ENCODE data around the gene SLC43A2. TPM values are rescaled to one million over a fixed set of nuclear protein-coding genes. Genes with fewer than 3 reads are reported as not detected.

The SLC43A2 gene
- polyA plus RNA-seq, 1 donor from 2014 or later: 60.1 TPM

DNA sequence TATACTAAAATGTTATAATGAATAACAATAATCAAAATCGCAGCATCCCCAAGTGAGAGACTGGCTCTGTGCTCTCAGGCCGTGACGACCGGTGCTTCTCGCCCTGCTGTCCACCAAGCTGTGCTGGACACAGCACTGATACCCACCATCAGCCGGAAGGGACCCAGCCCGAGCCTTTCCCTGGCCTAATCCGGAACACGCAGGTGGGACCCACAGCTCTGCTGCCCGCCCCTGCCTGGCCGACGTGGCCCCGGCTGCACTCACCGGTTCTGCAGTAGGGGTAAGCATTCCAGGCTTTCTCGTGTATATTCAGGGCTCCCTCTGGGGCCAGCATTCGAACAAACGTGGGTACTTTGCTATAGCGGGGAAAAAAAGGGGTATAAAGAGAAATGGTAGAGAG lies 80.6 kb downstream of the SLC43A2 start:
- Histone ChIP-seq H3K4me3 (ENCODE audit: low read length) (no peak overlapping the region), H3K9me3 (ENCODE audit: low read length) (no peaks in the 10 kb centered on the region), H3K79me2 (replicated peaks; ENCODE audit: insufficient read depth, low read length) (no peaks in the 10 kb centered on the region), H3F3A (ENCODE audit: insufficient read depth, low read length, poor library complexity, severe bottlenecking) (no peaks in the 10 kb centered on the region), H3K9ac (ENCODE audit: low read length) (no peak overlapping the region), H3K9me2 (ENCODE audit: insufficient read depth, low read length) (no peaks in the 10 kb centered on the region), H3K4me2 (ENCODE audit: low read length) (no peak overlapping the region), H3K36me3 (ENCODE audit: insufficient read depth, low read length) (no peaks in the 10 kb centered on the region), H3K27ac (ENCODE audit: low read length) (no peak overlapping the region), H2AFZ (ENCODE audit: low read depth, low read length) (no peak overlapping the region), H4K20me1 (ENCODE audit: insufficient read depth) (no peaks in the 10 kb centered on the region), H3K27me3 (ENCODE audit: insufficient read depth, low read depth, low read length) (no peaks in the 10 kb centered on the region)
- TF ChIP-seq EZH2 (IDR thresholded peaks at IDR 0.05; ENCODE audit: borderline replicate concordance, insufficient read depth, low read length, poor library complexity, severe bottlenecking): no peak
- TF ChIP-seq MXI1 (conservative IDR thresholded peaks at IDR 0.05; ENCODE audit: poor library complexity, severe bottlenecking): no peak
- TF ChIP-seq RAD21 (conservative IDR thresholded peaks at IDR 0.05): no peak
- TF ChIP-seq POLR2AphosphoS5 (IDR thresholded peaks at IDR 0.05): no peak
- no peak for TF ChIP-seq SMC3 (conservative IDR thresholded peaks at IDR 0.05; ENCODE audit: poor library complexity)
- no peak for TF ChIP-seq REST (IDR thresholded peaks at IDR 0.05; ENCODE audit: borderline replicate concordance)
- TF ChIP-seq, protein P1, sequence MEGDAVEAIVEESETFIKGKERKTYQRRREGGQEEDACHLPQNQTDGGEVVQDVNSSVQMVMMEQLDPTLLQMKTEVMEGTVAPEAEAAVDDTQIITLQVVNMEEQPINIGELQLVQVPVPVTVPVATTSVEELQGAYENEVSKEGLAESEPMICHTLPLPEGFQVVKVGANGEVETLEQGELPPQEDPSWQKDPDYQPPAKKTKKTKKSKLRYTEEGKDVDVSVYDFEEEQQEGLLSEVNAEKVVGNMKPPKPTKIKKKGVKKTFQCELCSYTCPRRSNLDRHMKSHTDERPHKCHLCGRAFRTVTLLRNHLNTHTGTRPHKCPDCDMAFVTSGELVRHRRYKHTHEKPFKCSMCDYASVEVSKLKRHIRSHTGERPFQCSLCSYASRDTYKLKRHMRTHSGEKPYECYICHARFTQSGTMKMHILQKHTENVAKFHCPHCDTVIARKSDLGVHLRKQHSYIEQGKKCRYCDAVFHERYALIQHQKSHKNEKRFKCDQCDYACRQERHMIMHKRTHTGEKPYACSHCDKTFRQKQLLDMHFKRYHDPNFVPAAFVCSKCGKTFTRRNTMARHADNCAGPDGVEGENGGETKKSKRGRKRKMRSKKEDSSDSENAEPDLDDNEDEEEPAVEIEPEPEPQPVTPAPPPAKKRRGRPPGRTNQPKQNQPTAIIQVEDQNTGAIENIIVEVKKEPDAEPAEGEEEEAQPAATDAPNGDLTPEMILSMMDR (IDR thresholded peaks at IDR 0.05; ENCODE audit: poor library complexity, severe bottlenecking): no peak
- TF ChIP-seq EP300 (conservative IDR thresholded peaks at IDR 0.05; ENCODE audit: poor library complexity, severe bottlenecking): no peak
- no peak for TF ChIP-seq TAF1 (IDR thresholded peaks at IDR 0.05; ENCODE audit: low read depth)

GRCh38 chr17:1546292-1546922 lies 82.2 kb downstream of the SLC43A2 start:
- no peaks in the 10 kb centered on the region for H3K36me3 ChIP-seq (ENCODE audit: insufficient read depth, low read length)

More at GRCh38 chr17:1546292-1546922, 82.2 kb downstream of the SLC43A2 start:
- no peaks in the 10 kb centered on the region for H3K27me3 ChIP-seq (ENCODE audit: insufficient read depth, low read depth, low read length)
- H3F3A ChIP-seq (ENCODE audit: insufficient read depth, low read length, poor library complexity, severe bottlenecking): no peaks in the 10 kb centered on the region
- H3K79me2 ChIP-seq (replicated peaks; ENCODE audit: insufficient read depth, low read length): no peaks in the 10 kb centered on the region
- H3K4me2 ChIP-seq (ENCODE audit: low read length): no peak overlapping the region
- TF ChIP-seq EP300 (conservative IDR thresholded peaks at IDR 0.05; ENCODE audit: poor library complexity, severe bottlenecking): no peak
- TF ChIP-seq REST (IDR thresholded peaks at IDR 0.05; ENCODE audit: borderline replicate concordance): no peak
- TF ChIP-seq POLR2AphosphoS5 (IDR thresholded peaks at IDR 0.05): no peak
- TF ChIP-seq EZH2 (IDR thresholded peaks at IDR 0.05; ENCODE audit: borderline replicate concordance, insufficient read depth, low read length, poor library complexity, severe bottlenecking): no peak
- TF ChIP-seq, protein P1 (IDR thresholded peaks at IDR 0.05; ENCODE audit: poor library complexity, severe bottlenecking): no peak
- no peak for TF ChIP-seq MXI1 (conservative IDR thresholded peaks at IDR 0.05; ENCODE audit: poor library complexity, severe bottlenecking)
- TF ChIP-seq SMC3 (conservative IDR thresholded peaks at IDR 0.05; ENCODE audit: poor library complexity): no peak
- no peak for TF ChIP-seq TAF1 (IDR thresholded peaks at IDR 0.05; ENCODE audit: low read depth)
- TF ChIP-seq RAD21 (conservative IDR thresholded peaks at IDR 0.05): no peak
- H3K4me3 ChIP-seq (ENCODE audit: low read length): no peak overlapping the region
- no peak overlapping the region for H2AFZ ChIP-seq (ENCODE audit: low read depth, low read length)
- no peak overlapping the region for H3K27ac ChIP-seq (ENCODE audit: low read length)
- no peaks in the 10 kb centered on the region for H3K9me2 ChIP-seq (ENCODE audit: insufficient read depth, low read length)
- no peak overlapping the region for H3K9ac ChIP-seq (ENCODE audit: low read length)
- no peaks in the 10 kb centered on the region for H4K20me1 ChIP-seq (ENCODE audit: insufficient read depth)
- H3K9me3 ChIP-seq (ENCODE audit: low read length): no peaks in the 10 kb centered on the region
